ENCODE results near the gene POLE.
A peak's percentile ranks its signal among the peaks of the same experiment; 100 is the strongest.

POLE gene

DNA sequence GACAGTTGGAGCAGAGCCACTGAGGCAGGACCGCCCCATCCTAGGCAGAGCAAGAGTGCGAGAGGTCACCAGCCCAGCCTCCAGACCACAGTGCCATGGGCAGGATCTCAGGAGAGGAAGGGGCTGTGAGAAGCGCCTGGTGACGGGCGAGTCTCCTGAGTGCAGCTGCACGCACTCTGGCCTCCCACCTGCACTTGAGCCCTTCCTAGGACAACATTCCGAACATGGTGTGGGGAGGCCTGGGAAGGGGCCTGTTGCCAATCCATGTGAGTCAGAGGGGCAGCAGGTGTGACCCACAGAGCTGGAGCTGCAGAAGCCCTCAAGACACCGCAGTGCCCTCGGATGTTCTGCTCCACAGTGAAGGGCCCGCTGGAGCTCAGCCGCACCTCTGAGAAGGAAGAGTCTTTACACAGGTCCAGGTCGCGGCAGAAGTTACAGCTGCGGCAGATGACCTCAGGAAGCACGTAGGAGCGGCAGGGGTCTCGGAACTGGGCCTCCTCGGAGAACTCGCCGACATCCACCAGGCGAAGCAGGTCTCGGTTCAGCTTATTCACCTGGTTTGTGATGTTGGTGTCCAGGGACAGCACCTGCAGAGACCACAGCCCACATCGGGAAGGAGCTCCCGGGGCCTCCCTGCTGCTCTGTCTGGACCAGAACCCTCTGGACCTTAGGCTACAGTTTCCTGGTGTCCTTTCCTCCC, 61.3 kb downstream of the POLE start:
- DNase-seq = no peak

DNA sequence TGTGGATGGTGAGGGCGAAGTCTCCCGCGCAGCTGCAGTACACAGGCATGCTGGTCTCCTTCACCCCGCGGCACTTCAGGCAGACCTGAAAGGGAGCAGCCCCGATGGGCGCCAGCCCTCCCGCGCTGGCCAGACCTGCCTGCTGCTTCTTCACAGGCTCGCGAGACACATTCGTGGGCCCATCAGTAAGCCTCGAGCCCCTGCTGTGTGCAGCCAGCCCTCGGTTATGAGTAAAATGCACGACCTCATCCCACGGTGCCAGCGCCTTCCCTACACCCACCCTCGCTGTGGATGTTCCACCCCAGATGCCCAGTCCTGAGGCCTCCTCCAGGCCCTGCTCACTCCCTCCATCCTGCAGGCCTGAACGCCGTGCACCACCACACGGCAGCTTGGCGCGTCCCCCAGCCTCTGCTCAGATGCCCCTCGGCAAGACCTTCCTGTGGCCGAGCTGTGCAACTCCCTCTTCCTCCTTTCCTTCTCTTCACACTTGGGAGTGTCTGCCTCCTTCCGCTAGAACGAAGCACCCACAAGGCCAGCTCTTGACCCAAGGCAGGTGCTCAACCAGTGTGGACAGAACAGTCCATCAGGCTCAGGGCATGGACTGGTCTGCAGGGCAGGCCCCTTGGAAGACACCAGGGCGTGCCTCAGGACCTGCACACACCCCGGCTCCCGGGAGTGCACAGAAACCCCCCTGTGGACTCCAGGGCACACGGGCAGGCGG, 62.1 kb downstream of the POLE start:
- DNase-seq = no peak

DNA sequence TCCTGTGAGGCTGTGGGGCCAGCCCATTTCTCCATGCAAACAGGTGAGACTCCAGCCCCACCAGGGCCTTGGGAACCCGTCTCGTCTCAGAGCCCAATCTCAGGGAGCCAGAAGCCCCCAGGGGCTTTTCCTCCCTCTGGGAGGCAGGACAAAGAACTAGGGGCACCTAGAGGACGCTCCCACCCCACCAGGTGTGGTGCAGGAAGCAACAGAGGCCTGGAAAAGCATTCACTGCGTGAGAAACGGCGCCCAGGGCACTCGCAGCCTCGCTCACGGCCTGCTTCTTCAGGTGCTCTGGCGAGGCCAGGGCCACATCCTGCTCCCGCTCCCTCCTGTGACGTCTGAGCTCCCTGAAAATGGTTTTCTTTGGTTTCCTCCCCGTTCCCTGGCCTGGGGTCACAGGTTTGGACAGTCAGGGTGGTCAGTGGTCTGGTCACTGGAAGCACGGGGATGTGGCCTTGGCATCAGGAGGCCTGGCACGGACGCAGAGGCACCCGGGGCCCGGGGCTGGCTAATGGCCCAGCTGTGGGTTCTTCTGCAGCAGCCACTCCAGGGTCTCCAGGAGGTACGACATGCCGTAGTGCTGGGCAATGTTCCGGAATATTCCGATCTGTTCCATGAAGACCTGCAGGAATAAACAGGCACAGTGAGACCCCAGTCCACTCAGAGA, 62.8 kb downstream of the POLE start:
- DNase-seq = no peak

DNA sequence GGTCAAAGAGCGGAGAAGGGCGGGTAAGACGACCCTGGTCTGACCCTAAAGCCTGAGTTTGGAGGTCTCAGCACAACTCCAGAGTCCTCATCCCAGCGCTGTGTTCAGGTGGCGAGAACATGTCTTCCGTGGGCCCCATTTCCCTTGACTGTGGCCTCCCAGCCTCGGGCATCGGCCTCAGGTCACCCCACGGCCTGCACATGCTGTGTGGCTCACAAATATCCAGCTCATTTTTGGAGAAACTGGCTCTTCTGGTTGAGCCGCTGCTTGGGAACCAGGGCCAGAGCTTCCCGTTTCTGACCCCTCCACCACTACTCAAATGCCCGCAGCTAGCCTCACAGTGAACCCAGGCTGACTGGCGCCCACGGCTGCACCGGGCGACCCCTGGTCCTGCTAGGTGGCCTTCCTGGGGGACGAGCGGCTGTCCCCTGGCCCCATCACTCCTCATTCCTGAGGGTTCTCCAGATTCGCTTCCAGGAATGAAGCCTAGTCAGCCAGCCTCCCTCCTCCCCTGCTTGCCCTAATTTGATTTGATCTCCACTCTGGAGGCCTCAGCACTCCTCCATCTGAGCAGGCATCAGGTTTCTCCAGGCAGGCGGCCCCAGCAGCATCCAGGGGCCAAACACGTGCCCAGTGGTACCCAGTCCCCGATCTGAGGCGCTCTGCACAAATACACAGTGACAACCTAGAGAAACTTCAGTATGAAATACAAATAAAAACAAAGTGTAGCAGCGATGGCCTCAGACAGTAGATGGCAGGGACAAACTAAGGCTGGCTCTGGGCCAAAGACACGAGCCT, 63.9 kb downstream of the POLE start:
- no peak for DNase-seq

DNA sequence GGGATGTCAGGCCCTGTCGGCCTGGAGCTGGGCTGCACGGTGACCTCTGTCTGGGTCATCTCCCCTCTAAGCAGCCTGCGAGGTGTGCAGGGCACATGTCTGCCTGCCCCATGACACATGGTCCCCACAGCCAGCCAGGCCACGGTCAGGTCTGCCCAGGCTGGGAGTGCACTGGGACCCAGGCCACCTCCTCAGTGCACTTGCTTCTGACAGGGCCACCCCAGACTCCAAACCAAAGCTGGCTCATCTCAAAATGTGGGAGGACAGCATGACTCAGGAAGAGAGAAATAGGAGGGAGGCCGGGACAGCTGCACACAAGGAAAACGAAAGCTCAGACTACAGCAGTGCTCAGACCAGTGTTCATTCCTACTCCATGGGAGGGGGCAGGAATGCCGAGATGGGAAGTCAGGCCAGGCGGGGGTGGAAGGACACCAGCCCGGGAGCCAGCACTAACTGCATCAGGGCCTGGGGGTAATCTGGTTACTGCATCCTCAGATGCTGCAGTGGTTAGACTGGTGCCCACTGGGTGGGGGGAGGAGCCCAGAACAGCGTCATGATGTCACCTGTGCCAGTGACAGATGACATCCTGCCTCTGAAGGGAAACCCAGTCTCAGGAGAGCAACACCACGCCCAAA, 64.6 kb downstream of the POLE start:
- DNase-seq = no peak

DNA sequence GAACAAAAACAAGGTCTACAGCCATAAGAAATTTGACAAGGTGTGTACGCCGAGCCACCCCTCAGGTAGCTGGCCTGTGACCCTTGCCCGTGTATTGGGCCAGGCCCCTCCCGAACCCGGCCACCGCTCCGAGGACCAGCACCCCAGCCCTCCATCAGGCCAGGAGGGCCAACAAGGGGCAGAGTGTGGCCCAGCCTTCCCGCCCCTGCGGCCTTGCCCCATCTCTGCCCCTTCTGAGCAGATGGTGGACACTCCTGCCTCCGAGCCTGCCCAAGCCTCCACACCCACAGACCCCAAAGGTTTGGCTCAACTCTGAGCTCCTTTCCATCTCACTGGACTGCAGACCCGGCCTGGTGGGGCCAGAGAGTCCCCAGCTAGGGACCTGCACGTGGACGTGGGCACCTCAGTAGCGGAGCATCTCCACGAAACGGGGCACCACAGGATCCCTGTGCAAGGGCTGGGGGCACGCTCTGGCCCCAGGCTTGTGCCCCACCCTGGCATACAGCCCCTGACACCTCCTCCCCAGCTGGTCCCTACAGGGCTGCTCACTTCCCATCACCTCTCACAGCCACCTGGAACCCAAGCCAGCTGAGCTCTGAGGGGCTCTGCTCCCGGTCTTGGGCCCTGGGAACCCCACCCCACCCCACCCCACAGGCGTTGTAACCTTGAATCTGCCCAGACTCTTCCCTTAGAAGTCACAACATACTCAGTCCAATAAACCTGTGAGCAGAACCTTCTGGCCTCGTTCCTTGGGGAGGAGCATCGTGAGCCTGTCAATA, 65.3 kb downstream of the POLE start:
- DNase-seq = no peak

DNA sequence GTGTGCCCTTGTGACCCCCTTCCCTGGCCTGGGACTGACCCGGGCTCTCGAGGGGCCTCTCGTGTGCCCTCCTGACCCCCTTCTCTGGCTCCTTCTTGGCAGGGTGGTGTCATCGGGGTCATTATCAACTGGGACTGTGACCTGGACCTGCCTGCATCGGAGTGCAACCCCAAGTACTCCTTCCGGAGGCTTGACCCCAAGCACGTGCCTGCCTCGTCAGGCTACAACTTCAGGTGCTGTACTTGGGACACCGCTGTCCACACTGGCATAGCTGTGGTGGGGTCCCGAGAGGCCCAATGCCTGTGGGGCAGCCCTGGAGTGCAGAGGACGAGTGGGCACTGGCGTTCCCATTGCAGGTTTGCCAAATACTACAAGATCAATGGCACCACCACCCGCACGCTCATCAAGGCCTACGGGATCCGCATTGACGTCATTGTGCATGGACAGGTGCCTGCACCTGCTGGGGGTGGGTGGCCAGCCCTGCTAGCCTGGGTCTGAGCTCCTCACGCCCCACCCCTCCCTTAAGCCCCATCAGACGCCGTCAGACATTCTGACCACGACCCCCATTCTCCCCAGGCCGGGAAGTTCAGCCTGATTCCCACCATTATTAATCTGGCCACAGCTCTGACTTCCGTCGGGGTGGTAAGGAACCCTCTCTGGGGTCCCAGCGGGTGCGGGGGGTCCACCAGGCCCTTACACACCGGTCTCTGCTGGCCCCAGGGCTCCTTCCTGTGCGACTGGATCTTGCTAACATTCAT, 66.1 kb downstream of the POLE start:
- DNase-seq = no peak

DNA sequence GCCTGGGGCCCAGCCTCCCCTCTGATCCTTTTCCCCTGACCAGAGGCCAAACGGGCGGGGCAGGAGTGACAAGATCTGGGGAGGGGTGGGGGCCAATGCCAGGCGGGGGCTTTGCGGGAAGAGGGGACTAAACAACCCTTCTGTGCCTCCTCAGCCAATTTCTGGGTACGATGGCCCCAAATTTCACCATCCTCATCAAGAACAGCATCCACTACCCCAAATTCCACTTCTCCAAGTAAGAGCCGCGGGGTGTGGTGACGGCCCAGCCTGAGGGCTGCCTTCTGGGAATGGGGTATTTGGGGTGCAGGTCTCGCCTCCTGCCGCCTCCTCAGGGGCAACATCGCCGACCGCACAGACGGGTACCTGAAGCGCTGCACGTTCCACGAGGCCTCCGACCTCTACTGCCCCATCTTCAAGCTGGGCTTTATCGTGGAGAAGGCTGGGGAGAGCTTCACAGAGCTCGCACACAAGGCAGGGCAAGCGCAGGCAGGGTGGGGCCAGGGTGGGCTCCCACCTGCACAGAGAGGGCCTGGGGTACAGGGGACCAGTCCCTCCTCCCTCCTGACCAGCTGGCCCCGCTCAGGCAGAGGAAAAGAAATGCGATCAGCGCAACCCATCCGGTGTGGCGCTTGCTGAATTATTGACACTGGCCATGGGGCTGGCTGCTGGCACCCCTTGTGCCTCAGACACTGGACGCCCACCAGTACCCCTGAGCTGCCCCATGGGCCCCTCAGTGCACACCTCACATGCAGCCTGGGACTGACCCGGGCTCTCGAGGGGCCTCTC, 66.8 kb downstream of the POLE start:
- DNase-seq = no peak

DNA sequence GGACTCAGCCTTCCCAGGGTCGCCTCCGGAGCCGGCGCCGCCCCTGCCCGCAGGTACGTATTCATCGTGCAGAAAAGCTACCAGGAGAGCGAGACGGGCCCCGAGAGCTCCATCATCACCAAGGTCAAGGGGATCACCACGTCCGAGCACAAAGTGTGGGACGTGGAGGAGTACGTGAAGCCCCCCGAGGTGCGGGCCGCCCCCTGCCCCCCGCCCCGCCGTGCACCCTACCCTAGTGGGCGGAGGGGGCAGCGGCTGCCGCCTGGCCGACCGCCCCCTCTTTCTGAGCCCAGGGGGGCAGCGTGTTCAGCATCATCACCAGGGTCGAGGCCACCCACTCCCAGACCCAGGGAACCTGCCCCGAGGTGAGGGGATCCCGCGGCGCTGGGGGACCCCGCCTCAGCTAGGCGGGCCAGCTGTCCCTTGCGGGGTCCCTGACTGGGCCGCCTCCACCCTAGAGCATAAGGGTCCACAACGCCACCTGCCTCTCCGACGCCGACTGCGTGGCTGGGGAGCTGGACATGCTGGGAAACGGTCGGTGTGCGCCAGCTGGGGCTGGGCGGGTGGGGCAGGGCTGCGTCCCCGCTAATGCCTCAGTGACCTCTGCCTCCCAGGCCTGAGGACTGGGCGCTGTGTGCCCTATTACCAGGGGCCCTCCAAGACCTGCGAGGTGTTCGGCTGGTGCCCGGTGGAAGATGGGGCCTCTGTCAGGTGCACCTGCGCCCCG, 67.6 kb downstream of the POLE start:
- DNase-seq = no peak

DNA sequence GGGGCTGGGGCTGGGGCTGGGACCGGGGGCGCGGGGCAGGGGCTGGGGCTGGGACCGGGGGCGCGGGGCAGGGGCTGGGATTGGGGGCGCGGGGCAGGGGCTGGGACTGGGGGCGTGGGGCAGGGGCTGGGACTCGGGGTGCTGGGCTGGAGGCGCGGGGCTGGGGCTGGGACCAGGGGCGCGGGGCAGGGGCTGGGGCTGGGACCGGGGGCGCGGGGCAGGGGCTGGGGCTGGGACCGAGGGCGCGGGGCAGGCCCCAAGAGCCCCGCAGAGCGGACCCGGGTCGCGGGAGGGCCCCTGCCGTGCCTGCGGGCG, 68.1 kb downstream of the POLE start:
- no peak for DNase-seq

DNA sequence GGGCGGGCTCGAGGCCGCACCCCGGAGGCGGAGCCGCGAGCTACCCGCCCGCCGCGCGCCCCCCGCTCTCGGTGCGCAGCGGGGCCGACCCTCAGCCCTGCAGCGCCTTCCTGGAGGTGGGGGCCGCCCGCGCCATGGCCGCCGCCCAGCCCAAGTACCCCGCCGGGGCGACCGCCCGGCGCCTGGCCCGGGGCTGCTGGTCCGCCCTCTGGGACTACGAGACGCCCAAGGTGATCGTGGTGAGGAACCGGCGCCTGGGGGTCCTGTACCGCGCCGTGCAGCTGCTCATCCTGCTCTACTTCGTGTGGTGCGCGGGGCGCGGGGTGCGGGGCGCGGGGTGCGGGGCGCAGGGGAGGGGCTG, 68.5 kb downstream of the POLE start, which contains the start of gene P2RX2:
TSS of gene P2RX2 (plus strand) at position 94 of the 361 bp plus-strand sequence. CDS start at position 135, 41 bp downstream.
- no peak for DNase-seq

DNA sequence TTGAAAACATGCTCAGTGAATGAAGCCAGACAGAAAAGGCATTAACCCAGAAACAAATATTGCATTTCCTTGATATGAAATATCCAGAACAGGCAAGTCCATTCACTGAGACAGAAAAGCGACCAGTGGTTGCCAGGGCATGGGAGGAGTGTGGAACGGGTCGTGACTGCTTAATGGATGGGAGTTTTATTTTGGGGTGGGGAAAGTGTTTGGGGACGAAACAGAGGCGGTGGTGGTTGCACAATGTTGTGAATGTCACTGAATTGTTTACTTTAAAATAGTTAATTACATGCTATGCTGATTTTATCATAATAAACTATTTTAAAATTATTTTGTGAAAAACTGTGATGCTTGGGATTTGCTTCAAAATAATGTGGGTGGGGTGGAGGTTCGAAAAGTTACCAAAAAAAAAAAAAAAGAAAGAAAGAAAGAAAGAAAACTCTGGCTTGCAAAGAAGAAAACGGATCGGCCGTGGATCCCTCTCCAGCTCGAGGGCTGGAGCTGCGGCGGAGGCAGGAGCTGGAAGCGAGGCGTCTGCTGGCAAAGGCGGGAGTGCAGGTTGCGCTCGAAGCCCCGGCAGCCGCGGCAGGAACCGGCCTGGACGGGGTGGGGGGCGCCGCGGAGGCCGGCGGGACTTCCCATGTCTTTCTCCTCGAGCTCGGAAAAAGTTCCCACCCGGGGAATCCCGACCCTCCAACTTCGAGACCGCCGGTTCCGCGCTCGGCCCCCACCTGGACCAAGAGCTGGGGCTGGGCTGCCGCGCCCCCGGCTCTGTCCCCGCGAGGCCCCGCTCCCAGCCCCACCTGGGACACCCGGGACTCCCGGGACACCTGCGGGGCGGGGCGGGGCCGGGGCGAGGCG, 69.1 kb downstream of the POLE start:
- no peak for DNase-seq

DNA sequence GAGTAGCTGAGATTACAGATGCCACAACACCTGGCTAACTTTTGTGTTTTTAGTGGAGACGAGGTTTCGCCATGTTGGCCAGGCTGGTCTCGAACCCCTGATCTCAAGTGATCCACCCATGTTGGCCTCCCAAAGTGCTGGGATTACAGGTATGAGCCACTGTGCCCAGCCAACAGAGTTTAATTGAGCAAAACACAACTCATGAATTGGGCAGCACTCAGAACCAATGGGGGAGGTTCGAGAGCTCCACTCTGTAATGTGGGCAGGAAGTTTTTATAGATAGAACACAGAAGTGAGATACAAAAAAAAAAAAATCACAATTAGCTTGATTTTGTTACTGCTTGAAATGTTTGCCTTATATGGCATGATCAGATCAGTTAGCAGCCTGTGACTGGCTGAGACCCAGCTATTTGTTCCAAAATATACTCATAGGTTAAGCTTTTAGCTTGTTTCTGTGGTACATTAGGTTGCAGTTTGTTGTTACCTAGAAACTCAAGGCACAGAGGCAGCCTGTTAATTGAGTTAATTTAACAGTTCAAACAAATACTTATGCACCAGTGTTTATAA, 69.9 kb downstream of the POLE start:
- DNase-seq = no peak

DNA sequence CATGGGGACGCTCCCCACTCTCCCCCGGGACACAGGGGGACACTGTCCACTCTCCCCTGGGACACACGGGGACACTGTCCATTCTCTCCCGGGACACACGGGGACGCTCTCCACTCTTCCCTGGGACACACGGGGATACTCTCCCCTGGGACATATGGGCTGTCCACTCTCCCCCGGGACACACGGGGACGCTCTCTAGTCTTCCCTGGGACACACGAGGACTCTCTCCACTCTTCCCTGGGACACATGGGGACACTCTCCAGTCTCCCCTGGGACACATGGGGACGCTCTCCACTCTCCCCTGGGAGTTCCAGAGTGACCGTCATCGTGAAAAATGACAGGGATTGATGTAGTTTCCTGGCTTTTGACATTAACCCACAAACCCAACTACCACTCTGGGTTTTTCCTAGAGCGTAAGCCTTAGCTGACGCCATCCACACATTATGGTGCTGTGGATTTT, 71.5 kb downstream of the POLE start:
- no peak for DNase-seq

DNA sequence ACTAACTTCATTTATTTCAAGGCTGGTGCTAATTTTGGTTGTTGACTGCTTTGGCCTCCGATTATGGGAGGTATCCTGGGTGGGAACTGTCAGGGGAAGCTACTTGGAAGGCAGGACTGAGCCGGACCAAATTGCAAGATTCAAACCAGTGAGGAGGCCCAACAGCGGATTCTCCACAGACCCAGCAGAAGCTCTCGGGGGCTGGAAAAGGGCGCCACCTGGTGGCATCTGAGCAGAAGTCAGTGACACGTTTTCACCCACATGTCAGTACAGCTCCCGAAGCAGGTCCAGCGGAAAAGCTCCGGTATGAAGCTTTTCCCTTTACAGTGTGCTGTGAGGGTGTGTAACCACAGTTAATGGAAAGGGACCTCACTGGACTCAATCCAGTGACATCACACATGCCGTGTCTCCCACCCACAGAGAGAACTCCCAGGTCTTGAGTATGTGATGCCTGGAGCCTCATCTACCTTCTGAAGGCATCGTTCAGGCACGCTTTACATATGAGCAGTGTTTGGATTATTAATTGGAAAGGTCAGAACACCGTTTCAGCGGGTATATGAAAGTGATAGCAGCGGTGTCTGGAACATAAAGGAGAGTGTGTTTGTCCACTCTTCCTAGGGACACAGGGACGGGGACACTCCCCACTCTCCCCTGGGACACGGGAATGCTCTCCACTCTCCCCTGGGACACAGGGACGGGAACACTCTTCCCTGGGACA, 72.1 kb downstream of the POLE start:
- peak in 1 of 2 experiments; percentile 71 for DNase-seq

DNA sequence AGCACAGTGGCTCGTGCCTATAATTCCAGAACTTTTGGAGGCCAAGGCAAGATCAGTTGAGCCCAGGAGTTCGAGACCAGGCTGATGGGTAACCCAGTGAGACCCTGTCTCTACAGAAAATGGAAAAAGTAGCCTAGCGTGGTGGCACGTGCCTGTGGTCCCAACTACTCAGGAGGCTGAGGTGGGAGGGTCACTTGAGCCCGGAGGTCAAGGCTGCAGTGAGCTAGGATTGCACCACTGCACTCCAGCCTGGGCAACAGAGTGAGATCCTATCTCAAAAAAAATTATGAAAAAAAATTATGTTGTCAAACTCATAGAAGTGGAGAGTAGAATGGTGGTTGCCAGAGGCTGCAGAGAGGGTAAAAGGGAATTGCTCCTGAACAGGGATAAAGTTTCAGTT, 73.1 kb downstream of the POLE start:
- DNase-seq = no peak

DNA sequence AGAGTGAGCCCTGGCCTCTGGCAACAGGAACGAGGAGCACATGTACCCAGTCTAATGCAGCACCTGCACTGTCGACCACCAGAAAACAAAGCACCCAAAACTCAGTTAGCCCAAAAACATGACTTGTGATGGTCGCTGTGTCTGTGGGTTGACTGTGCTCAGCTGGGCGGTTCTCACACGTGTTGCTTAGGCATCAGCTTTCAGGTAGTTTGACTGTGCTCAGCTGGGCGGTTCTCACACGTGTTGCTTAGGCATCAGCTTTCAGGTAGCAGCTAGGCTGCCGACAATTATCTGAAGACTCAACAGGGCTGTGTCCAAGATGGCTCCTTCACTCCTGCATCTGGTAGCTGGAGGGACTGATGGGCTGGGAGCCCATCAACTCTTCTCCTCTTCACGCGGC, 75.5 kb downstream of the POLE start:
- DNase-seq = no peak
